KBM-7 (cell line): ENCODE measurements around the gene HSD17B14.
"Not testable (repeated sequence)": the region's sequence is repeated elsewhere in the genome, so short reads cannot be mapped to it uniquely, and the experiment has no call there.

ENCODE experiments used
- DNase-seq: peaks from one replicate; pipeline ENCODE4 v3.0.0-alpha.2; 2015
- in situ Hi-C: fragments of 300-500 bp; cut with MboI; formaldehyde crosslinking; loops from 2 replicates; pipeline ENCODE4 v1.14.3; 2020; ENCODE audit warnings: low sequenced_read_pairs, low pct_unique_long_range_greater_than_20kb, mixed read lengths

Gene HSD17B14

GRCh38 chr19:48806818-48807589 lies 29.3 kb downstream of the HSD17B14 start:
- DNase-seq, result no peak
- in situ Hi-C loops, result no loop called here

- in situ Hi-C loops, result no loop called here
- peak; percentile 42 for DNase-seq
These were observed 29.8 kb downstream of the HSD17B14 start for GRCh38 chr19:48806518-48806817.

GRCh38 chr19:48805452-48805851 lies 30.8 kb downstream of the HSD17B14 start:
- DNase-seq, result no peak
- in situ Hi-C loops, result no loop called here

- no peak for DNase-seq
- in situ Hi-C loops, result no loop called here
These were observed 31.8 kb downstream of the HSD17B14 start for GRCh38 chr19:48804496-48804895.

- in situ Hi-C loops, result no loop called here
- no peak for DNase-seq
These were observed 33.7 kb downstream of the HSD17B14 start for GRCh38 chr19:48802623-48803022.

GRCh38 chr19:48799358-48800300 lies 36.7 kb downstream of the HSD17B14 start:
- DNase-seq, result no peak
- in situ Hi-C loops, result no loop called here

GRCh38 chr19:48798937-48799336 lies 37.4 kb downstream of the HSD17B14 start:
- DNase-seq, result no peak
- in situ Hi-C loops, result no loop called here

- no peak for DNase-seq
- in situ Hi-C loops, result no loop called here
These were observed 39.2 kb downstream of the HSD17B14 start for GRCh38 chr19:48797103-48797502.

- in situ Hi-C loops, result no loop called here
- no peak for DNase-seq
These were observed 39.8 kb downstream of the HSD17B14 start for GRCh38 chr19:48796298-48797083.

- in situ Hi-C loops, result no loop called here
- no peak for DNase-seq
These were observed 40.6 kb downstream of the HSD17B14 start for GRCh38 chr19:48795685-48796070.

- in situ Hi-C loops, result no loop called here
- no peak for DNase-seq
These were observed 41.1 kb downstream of the HSD17B14 start for GRCh38 chr19:48795055-48795684.

GRCh38 chr19:48794291-48794690 lies 42.0 kb downstream of the HSD17B14 start:
- in situ Hi-C loops, result no loop called here
- DNase-seq, result no peak

- no peak for DNase-seq
- in situ Hi-C loops, result no loop called here
These were observed 43.0 kb downstream of the HSD17B14 start for GRCh38 chr19:48793271-48793670.

GRCh38 chr19:48787331-48787730 lies 49.0 kb downstream of the HSD17B14 start:
- in situ Hi-C loops, DNase-seq: not testable (repeated sequence)

- DNase-seq, in situ Hi-C loops: not testable (repeated sequence)
These were observed 49.9 kb downstream of the HSD17B14 start for GRCh38 chr19:48786422-48786821.

GRCh38 chr19:48784527-48784926 lies 51.8 kb downstream of the HSD17B14 start:
- no peak for DNase-seq
- in situ Hi-C loops, result no loop called here

GRCh38 chr19:48780631-48781391 lies 55.5 kb downstream of the HSD17B14 start:
- DNase-seq, result peak; percentile 32
- in situ Hi-C loops, result no loop called here

GRCh38 chr19:48779636-48780035 lies 56.7 kb downstream of the HSD17B14 start:
- DNase-seq, result no peak
- in situ Hi-C loops, result no loop called here

GRCh38 chr19:48777720-48778119 lies 58.6 kb downstream of the HSD17B14 start:
- DNase-seq, result no peak
- in situ Hi-C loops, result no loop called here
